ENCODE results near the gene CETP. TPM values are rescaled to one million over a fixed set of nuclear protein-coding genes. Genes with fewer than 3 reads are reported as not detected.

Gene CETP
- total RNA-seq, 1 donor from 2014 or later: not detected

- peaks cover 4% of the 10 kb centered on the region for H3K27me3 Mint-ChIP-seq (ENCODE audit: unreplicated experiment)
- H3K9me3 Mint-ChIP-seq (ENCODE audit: unreplicated experiment): peaks cover 8% of the 10 kb centered on the region
- DNase-seq: no peak
- no peak overlapping the region for H3K4me3 Mint-ChIP-seq (ENCODE audit: unreplicated experiment)
- TF ChIP-seq CTCF (IDR thresholded peaks at IDR 0.05; ENCODE audit: partially characterized antibody, unreplicated experiment): no peak
- H3K27ac Mint-ChIP-seq (ENCODE audit: unreplicated experiment): no peak overlapping the region
- no peaks in the 10 kb centered on the region for H3K36me3 Mint-ChIP-seq (ENCODE audit: unreplicated experiment)
- H3K4me1 Mint-ChIP-seq (ENCODE audit: low read depth, unreplicated experiment): no peaks in the 10 kb centered on the region
These were observed 11.3 kb upstream of the CETP start for GRCh38 chr16:56950455-56950854.

- H3K27me3 Mint-ChIP-seq (ENCODE audit: unreplicated experiment): peaks cover 4% of the 10 kb centered on the region
- peaks cover 8% of the 10 kb centered on the region for H3K9me3 Mint-ChIP-seq (ENCODE audit: unreplicated experiment)
- H3K27ac Mint-ChIP-seq (ENCODE audit: unreplicated experiment): peak overlapping the region; percentile 41
- no peaks in the 10 kb centered on the region for H3K4me1 Mint-ChIP-seq (ENCODE audit: low read depth, unreplicated experiment)
- no peaks in the 10 kb centered on the region for H3K36me3 Mint-ChIP-seq (ENCODE audit: unreplicated experiment)
- peak; percentile 65 for DNase-seq
- no peak for TF ChIP-seq CTCF (IDR thresholded peaks at IDR 0.05; ENCODE audit: partially characterized antibody, unreplicated experiment)
- no peak overlapping the region for H3K4me3 Mint-ChIP-seq (ENCODE audit: unreplicated experiment)
These were observed 10.6 kb upstream of the CETP start for GRCh38 chr16:56950881-56951771.

GRCh38 chr16:56953006-56953405 lies 8.7 kb upstream of the CETP start:
- no peaks in the 10 kb centered on the region for H3K36me3 Mint-ChIP-seq (ENCODE audit: unreplicated experiment)

GRCh38 chr16:56956076-56956475 lies 5.7 kb upstream of the CETP start:
- H3K27me3 Mint-ChIP-seq (ENCODE audit: unreplicated experiment): no peaks in the 10 kb centered on the region
- H3K4me3 Mint-ChIP-seq (ENCODE audit: unreplicated experiment): no peak overlapping the region
- H3K36me3 Mint-ChIP-seq (ENCODE audit: unreplicated experiment): no peaks in the 10 kb centered on the region
- no peak overlapping the region for H3K27ac Mint-ChIP-seq (ENCODE audit: unreplicated experiment)
- no peak for TF ChIP-seq CTCF (IDR thresholded peaks at IDR 0.05; ENCODE audit: partially characterized antibody, unreplicated experiment)
- DNase-seq: no peak
- H3K4me1 Mint-ChIP-seq (ENCODE audit: low read depth, unreplicated experiment): no peaks in the 10 kb centered on the region
- H3K9me3 Mint-ChIP-seq (ENCODE audit: unreplicated experiment): peaks cover 5% of the 10 kb centered on the region

More at GRCh38 chr16:56953006-56953405, 8.7 kb upstream of the CETP start:
- no peak for DNase-seq
- no peak for TF ChIP-seq CTCF (IDR thresholded peaks at IDR 0.05; ENCODE audit: partially characterized antibody, unreplicated experiment)
- no peaks in the 10 kb centered on the region for H3K4me1 Mint-ChIP-seq (ENCODE audit: low read depth, unreplicated experiment)
- H3K9me3 Mint-ChIP-seq (ENCODE audit: unreplicated experiment): peaks cover 8% of the 10 kb centered on the region
- no peak overlapping the region for H3K4me3 Mint-ChIP-seq (ENCODE audit: unreplicated experiment)
- no peak overlapping the region for H3K27ac Mint-ChIP-seq (ENCODE audit: unreplicated experiment)
- H3K27me3 Mint-ChIP-seq (ENCODE audit: unreplicated experiment): peaks cover 4% of the 10 kb centered on the region

- H3K27ac Mint-ChIP-seq (ENCODE audit: unreplicated experiment): no peak overlapping the region
- no peak overlapping the region for H3K4me3 Mint-ChIP-seq (ENCODE audit: unreplicated experiment)
- TF ChIP-seq CTCF (IDR thresholded peaks at IDR 0.05; ENCODE audit: partially characterized antibody, unreplicated experiment): no peak
- no peaks in the 10 kb centered on the region for H3K36me3 Mint-ChIP-seq (ENCODE audit: unreplicated experiment)
- DNase-seq: no peak
- no peaks in the 10 kb centered on the region for H3K4me1 Mint-ChIP-seq (ENCODE audit: low read depth, unreplicated experiment)
- no peaks in the 10 kb centered on the region for H3K27me3 Mint-ChIP-seq (ENCODE audit: unreplicated experiment)
- peaks cover 2% of the 10 kb centered on the region for H3K9me3 Mint-ChIP-seq (ENCODE audit: unreplicated experiment)
These were observed 5.0 kb upstream of the CETP start for GRCh38 chr16:56956756-56957155.
